ENCODE results near the gene EMC9.

The EMC9 gene

DNA sequence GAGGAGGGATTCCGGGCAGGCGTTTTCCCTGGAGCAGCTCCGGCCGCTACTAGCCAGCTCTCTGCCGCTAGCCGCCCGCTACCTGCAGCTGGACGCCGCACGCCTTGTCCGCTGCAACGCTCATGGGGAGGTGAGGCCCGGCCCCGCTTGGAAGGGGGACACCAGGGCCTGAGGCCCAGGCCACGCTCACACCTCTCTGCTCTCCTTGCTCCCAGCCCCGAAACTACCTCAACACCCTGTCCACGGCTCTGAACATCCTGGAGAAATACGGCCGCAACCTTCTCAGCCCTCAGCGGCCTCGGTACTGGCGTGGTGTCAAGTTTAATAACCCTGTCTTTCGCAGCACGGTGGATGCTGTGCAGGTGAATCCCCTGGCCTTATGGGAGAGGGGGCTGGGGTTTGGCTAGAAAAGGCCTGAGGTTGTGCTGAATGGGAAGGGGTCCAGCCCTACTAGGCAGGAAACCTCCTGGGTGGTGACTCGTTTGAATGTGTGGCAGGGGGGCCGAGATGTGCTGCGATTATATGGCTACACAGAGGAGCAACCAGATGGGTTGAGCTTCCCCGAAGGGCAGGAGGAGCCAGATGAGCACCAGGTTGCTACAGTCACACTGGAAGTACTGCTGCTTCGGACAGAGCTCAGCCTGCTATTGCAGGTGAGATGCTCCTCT lies 6.5 kb upstream of the EMC9 start:
- no peak for DNase-seq

- peak; percentile 98 for DNase-seq
Observed at GRCh38 chr14:24146978-24147760, 5.8 kb upstream of the EMC9 start, which contains the start of gene RNF31. TSS of gene RNF31 (plus strand) at chr14:24147498. CDS start at chr14:24147699, 201 bp downstream.

DNA sequence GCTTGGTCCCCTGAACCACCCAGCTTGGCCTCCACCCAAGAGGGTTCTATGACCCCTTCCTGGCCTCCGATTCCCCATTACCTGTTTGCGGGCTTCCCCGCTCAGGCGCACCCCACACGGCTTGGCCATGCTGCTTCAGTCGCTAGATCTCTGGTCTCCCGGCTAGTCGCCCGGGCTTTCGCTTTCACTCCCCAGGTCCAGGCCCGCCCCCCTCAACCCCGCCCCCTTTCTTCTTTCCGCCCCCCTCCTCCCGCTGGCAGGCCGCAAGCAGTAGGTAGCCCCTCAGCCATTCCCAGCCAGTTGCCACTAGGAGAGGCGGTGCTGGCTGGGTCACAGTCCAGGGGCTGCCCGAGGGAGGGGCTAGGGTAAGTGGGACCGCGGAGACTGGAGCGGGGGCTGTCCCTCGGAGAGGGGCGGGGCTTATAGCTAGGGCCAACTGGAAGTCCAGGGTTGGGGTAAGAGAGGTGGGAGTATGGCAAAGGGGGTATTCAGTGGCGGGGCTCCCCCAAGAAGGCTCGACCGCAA lies 5.1 kb upstream of the EMC9 start, which contains the start of gene PSME2:
Gene PSME2, minus strand, starts transcription at position 158 of the 525 bp plus-strand sequence. Its CDS starts 29 bp downstream, at position 129.
- DNase-seq = peak; percentile 88 to 96

DNA sequence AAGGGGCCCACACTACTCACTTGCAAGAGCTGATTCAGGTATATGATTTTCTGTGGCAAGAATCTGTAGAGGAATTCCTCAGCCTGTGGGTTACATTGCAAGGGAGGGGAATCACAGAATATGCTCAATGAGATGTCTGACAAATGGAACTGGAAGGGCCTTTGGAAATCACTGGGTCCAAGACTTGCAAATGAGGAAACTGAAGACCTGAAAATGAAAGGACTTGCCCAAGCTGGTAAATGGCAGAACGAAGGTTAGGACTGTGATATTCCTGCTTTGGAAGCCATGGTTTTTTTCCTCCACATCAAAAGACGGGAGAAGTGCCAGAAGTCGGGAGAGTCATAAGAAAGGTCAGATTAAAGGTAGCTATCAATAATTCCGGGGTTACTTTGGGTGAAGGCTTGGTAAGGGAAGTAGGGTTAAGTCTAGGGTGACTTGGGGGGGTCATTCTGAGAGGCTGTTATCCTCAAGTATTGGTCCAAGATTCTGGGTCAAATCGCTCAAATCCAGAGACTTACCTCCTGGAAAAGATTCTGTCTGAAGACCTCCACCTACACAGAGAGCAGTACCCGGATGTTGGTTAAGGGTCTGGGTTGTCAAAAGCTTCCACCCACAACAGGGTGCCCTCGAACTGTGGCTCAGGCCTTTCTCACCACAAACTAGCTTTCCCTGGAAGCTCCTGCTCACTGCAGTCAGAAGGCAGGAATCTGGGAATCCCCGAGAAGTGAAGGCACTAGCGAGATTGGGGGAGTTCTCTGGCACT lies 4.5 kb upstream of the EMC9 start:
- peak; percentile 62 to 87 for DNase-seq

DNA sequence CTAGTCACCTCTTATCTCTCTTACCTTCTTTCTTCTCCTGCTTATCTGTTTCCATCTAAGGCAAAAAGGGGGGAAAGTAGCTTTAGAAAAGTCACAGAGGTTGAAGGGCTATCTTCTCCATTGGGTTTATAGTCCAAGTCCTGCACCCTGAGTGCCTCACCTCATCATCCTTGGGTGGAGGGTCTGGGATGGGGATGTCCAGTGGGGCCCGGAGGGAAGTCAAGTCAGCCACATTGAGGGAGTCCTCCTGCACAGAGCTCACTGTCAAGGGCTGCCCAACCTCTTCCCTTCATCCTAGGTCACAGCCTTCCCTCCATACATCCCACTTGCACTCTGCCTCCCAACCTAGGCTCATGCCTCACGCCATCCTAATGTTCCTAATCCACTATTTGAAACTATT lies 3.8 kb upstream of the EMC9 start:
- DNase-seq = no peak

- no peak for DNase-seq
Observed at GRCh38 chr14:24144451-24144850, 3.1 kb upstream of the EMC9 start.

DNA sequence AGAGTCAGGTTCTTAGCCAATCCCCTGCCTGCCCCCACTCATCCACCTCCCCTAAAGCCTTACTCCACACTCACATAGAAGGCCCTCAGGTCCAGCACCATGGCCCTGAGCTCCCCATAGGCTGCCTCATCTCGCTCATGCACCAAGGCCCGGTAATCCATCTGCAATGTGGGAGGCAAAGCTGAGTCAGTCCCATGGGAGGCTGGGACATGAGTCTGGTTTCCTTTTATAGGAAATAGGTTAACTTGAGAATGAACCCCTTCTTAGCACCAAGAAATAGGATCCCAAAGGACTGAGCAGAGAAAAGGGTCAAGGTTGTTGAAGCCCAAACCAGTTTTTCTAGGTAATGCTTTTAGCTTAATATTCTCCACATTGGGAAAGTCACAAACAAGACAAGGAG lies 2.1 kb upstream of the EMC9 start:
- peak in 1 of 2 donors; percentile 35 for DNase-seq

- no peak for DNase-seq
Observed at GRCh38 chr14:24139272-24139934, 2.0 kb downstream of the EMC9 start.

DNA sequence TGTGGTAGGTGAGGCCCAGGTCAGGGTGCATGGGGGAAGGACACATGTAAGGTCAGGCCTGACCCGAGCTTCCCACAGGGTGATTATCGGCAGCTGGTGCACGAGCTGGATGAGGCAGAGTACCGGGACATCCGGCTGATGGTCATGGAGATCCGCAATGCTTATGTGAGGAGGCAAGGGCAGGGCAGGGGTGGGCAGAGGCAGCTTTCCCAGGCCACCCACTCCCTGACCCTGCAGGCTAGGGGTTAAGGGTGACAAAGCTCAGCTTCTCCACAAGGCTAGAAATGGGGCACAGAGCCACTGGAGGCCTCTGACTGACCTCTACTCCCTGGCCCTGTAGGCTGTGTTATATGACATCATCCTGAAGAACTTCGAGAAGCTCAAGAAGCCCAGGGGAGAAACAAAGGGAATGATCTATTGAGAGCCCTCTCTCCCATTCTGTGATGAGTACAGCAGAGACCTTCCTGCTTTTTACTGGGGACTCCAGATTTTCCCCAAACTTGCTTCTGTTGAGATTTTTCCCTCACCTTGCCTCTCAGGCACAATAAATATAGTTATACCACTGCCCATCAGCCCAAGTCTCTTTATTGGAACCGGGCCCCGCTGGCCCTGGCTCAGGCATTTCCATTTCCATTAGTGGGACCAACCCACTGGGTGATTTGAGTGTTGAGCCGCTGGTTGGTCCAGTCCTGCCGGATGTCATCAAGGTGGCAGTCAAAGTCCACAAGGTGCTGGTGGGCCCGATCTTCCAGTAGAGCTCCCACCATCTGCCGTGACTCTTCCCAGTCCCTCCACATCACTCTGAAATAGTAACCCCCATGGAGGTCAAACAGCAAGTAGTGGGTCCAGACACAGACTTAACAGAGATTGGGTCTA lies 2.8 kb downstream of the EMC9 start:
- peak in 1 of 2 donors; percentile 43 for DNase-seq

DNA sequence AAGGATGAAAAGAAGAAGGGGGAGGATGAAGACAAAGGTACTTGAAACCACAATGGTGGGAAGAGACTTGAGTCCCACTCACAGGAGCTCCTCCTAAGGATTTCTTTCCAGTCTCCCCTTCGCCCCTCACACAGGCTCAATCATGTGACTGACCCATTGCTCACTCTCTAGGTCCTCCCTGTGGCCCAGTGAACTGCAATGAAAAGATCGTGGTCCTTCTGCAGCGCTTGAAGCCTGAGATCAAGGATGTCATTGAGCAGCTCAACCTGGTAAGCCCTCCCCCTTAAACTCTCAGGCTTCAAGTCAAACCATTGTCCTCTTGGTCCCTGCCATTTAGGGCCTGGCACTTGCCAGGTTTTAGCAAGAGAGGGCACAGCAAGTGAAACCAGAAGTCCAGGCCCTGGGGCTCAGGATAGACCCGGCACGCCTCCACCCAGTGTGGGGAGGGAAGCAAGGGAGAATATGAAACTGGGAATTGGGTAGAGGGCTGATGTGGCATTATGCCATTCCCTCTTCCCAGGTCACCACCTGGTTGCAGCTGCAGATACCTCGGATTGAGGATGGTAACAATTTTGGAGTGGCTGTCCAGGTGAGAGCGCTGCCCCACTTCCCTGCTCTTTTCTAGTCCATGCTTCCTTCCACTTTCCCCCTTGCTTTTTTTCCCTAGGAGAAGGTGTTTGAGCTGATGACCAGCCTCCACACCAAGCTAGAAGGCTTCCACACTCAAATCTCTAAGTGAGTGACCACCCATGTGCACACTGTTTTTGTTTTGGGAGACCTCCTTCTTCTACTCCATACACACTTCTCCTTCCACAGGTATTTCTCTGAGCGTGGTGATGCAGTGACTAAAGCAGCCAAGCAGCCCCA lies 3.6 kb downstream of the EMC9 start:
- DNase-seq = no peak

DNA sequence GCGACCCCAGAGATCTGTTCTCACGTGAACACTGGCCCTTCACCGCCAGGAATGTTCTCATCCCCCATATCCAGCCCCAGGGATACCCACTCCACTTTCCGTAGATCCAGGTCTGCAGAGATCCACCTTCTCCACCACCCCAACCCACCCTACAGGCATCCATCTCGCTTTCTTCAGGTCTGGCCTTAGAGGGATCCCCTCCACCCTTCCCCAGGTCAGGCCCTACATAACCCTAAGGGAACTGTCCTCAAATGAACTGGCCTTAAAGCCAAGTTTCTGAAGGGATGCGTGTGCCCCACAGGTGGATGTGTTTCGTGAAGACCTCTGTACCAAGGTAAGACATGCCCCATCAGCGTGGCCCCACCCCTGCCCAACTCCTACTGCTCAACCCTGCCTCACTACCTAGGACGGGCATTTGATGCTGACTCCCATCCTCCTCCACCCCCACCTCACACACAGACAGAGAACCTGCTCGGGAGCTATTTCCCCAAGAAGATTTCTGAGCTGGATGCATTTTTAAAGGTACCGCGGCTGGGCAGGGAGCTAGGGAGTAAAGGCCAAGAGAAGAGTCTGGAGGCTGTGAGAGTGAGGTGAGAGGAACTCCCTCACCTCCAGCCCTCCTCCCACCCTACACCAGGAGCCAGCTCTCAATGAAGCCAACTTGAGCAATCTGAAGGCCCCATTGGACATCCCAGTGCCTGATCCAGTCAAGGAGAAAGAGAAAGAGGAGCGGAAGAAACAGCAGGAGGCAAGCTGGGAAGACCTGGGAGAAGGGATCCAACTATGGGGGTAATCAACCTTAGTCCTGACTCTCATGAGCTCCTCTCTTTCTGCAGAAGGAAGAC lies 4.5 kb downstream of the EMC9 start:
- DNase-seq = no peak

DNA sequence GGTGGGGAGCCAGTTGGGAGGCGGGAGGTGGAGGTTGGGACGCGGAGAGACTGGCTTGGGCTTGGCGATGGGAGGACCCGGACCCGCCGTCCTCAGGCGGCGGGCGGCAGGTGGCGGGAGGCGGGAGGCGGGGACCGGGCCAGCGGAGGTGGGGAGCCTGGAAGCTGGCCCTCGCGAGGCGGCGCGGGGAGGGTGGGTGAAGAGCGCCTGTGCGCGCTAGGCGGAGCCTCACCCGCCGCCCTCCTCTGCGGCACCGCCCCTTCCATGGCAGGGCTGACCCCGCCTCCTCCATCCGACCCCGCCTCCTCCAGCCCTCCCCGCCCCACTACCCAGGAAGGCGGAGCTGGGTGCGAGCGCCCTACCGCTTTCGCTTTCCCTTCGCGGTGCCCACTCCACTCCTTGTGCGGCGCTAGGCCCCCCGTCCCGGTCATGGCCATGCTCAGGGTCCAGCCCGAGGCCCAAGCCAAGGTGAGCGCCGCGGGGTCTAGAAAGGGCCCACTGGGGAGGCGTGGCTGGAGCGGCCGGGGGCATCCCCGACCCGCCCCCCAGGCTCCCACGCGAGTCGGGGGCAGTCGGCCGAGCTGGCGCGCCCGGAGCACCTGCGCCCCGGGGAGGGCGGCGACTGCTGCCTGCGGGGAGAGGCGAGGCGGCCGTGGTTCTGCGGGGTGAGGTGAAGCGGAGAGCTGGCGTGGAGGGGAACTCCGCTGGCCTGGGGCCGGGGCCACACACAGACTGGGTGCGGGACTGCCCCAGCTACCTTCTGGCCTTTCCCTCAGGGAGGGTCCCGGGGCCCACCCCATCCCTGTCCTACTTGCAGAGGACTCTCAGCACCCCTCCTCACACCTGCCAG lies 5.3 kb downstream of the EMC9 start, which contains the start of gene PSME1:
Gene PSME1, plus strand, starts transcription at position 361 of the 850 bp plus-strand sequence. Its CDS starts 69 bp downstream, at position 430.
- peak; percentile 86 to 96 for DNase-seq

- DNase-seq = no peak
Observed at GRCh38 chr14:24135584-24135833, 5.9 kb downstream of the EMC9 start.

- no peak for DNase-seq
Observed at GRCh38 chr14:24133735-24134134, 7.7 kb downstream of the EMC9 start.

GRCh38 chr14:24132976-24133375 lies 8.4 kb downstream of the EMC9 start:
- DNase-seq = no peak

GRCh38 chr14:24132061-24132685 lies 9.2 kb downstream of the EMC9 start:
- DNase-seq = no peak

- no peak for DNase-seq
Observed at GRCh38 chr14:24131549-24131966, 9.8 kb downstream of the EMC9 start.
